Fibroblast of lung (primary cell): ENCODE data around the gene SEC16A.

Source experiments
- CTCF ChIP-seq, 2 donors: IDR thresholded peaks in 1 of 2; conservative IDR thresholded peaks in 1 of 2; 1 replicate in 1 of 2; 2 replicates in 1 of 2; pipeline ENCODE4 v1.5.1; 2011 to 2012; ENCODE audit warnings: low read length in 2 of 2, control low read depth in 1 of 2, inconsistent platforms in 1 of 2, low read depth in 1 of 2, mild to moderate bottlenecking in 1 of 2
- EZH2 ChIP-seq: IDR thresholded peaks from 2 replicates; pipeline ENCODE4 v1.5.1; 2012; ENCODE audit warnings: low read length, control low read depth, mild to moderate bottlenecking; ENCODE audit errors: missing control alignments

GRCh38 chr9:136485049-136486045 lies 2.5 kb upstream of the SEC16A start:
- no peak for TF ChIP-seq EZH2
- peak; percentile 78 to 83 for TF ChIP-seq CTCF (conservative IDR thresholded peaks at IDR 0.05 in 1 of 2, IDR thresholded peaks at IDR 0.05 in 1 of 2; ENCODE audit: low read depth in 1 of 2, low read length in 2 of 2)
